ENCODE data around the gene LYZ.

DNA sequence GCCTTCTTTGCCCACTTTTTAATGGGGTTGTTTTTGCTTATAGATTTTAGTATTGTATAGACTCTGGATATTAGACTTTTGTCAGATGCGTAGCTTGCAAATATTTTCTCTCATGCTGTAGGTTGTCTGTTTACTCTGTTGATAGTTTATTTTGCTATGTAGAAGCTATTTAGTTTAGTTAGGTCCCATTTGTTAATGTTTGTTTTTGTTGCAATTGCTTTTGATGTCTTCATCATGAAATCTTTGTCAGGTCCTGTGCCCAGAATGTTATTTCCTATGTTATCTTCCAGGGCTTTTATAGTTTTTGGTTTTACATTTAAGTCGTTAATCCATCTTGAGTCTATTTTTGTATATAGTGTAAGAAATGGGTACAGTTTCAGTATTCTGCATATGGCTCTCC, 30.0 kb upstream of the LYZ start:
- TF ChIP-seq REST (IDR thresholded peaks at IDR 0.05; ENCODE audit: insufficient replicate concordance, low read depth), result no peak
- no peak for TF ChIP-seq CTCF (IDR thresholded peaks at IDR 0.05; ENCODE audit: insufficient read depth, low read length)
- no peak for TF ChIP-seq POLR2AphosphoS5 (IDR thresholded peaks at IDR 0.05; ENCODE audit: low read depth)
- no peak for TF ChIP-seq SPI1 (IDR thresholded peaks at IDR 0.05; ENCODE audit: borderline replicate concordance, low read depth)
